HG02642 (cell line): Measurements from ENCODE around the gene NR6A1.

ENCODE experiments used
- ATAC-seq: cut with Tn5 transposase; IDR thresholded peaks from one replicate; pipeline ENCODE4 v1.9.1; 2021; ENCODE audit warnings: mild to moderate bottlenecking; ENCODE audit not compliant: unreplicated experiment, poor library complexity

NR6A1 gene

GRCh38 chr9:124485201-124485600 is 285.9 kb downstream of the NR6A1 start:
- ATAC-seq: no peak

GRCh38 chr9:124483481-124483880 is 287.6 kb downstream of the NR6A1 start:
- no peak for ATAC-seq

DNA sequence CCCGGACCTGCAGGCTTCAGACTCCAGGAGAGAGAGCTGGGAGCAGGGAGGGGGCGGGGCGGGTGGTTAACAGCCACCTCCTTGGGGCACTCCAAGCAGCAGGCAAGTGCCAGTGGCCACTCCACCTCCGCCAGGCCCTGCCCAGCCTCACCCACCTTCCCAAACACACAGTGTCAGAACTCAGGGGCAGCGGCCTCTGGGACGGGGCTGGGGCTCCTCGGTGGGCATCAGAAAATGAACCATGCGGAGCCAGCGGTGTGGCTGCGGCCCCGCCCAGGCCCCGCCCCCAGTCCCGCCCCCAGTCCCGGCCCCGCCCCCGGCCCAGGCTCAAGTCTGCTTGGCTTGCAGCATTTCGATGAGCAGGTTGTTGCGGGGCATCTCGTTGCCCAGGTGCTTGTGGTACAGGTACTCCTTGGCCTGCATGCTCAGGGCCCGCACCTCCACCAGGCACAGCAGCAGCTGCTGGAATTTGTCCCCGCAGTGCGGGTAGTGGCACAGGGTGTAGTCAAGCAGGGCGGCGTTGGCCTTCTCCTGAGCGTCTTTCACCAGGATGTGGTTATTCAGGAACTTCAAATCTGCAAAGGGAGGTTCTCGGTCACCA is 288.6 kb downstream of the NR6A1 start:
- no peak for ATAC-seq

DNA sequence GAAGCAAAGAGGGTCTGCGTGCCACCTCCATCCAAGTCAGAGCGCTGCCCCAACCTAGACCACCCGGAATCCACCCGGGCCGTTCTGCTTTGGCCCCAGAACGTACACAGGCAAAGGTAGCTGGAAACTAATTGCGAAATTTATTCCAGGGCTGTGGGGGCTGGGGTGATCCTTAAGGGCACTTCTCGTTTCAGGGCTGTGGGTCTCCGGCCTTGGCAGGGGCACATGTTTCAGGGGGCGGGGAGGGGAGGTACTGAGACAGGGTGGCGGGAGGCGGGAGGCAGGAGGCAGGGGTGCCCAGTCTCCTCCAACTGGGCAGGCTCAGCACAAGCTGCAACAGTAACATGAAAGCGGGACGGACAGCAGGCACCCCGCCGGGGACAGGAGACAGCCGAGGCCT is 290.0 kb downstream of the NR6A1 start:
- no peak for ATAC-seq

DNA sequence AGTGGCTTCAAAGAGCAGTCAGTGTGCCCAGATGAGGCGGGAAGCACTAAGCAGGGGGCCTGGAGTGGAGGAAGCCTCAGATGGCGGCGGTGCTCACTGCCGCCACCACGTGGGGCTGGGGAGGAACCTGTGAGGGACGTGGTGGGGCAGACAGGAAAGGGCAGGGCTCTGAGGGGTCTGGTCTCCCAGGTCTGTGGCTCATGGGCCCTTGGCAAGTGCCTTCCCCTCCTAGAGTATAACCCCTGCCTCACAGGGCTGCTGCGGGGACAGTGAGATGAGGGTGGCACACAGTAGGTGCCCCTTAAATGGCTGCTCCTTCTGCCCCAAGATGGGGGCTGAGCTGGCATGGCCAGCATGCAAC is 290.5 kb downstream of the NR6A1 start:
- no peak for ATAC-seq

DNA sequence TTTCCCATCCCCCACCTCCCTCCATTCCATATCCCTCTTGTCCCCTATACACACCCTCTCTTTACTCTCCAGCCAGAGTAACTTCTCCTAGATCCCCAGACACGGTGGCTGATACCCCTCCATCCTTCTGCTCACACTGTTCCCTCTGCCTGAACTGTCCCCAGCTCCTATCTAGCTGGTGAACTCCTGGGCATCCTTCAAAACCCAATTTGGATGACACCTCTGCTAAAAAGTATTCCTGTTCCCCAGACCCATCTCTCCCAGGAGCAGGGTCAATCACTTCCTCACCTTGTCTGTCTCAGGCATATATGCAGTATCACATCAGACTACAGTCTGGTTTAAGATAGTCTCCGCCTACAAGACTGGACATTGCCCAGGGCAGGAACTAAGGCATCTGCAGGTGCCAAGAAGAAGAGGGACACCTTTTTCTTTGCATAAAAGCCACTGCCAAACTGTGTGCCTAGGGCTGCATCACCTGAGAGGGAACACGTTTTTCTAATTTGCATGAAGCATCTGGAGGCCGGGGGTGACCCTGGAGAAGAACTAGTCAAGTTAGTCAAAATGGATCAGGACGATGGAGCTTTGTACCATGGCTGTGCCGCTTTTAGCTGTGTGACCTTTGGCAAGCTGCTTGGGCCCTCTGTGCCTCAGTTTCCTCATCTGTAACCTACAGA is 291.0 kb downstream of the NR6A1 start:
- no peak for ATAC-seq

DNA sequence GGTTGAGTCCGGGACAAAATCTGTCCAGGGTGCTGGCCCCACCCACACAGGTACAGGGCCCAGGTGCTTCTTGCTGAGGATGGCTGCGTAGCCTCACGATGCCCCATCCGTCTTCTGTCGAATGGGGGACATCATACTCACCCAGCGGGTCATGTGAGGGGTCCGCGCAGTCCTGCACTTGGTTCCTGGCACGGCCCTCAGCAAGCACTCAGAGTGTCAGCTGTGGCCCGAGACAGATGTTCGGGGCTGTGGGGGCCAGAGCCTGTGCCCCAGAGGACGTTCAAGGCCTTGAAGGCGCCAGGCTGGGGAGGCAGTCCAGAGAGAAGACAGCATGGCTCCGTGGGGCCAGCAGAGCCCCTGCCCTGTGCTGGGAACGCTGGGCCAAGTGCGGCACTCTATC is 291.7 kb downstream of the NR6A1 start:
- ATAC-seq: no peak

DNA sequence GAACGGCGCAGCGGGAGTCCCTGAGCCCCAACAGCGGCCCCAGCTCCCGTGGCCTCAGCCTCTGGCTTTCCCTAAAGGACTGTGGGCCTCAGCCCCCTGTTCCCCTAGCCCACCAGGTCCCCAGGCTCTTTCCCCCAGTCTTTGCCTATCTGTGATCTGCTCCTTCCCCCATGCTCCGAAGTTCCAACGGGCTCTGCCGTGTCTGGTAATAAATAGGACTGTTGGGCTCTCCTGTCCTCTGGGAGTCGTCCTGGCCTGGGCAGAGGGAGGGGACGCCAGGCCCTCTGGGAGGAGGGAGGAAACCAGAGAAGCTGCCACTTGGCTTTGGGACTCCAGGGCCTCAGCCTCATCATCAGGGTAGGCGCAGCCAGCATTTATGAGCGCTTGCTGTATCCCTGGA is 292.8 kb downstream of the NR6A1 start:
- ATAC-seq: no peak

GRCh38 chr9:124477648-124478285 is 293.3 kb downstream of the NR6A1 start:
- ATAC-seq: no peak

GRCh38 chr9:124477211-124477647 is 293.9 kb downstream of the NR6A1 start:
- ATAC-seq: no peak

- no peak for ATAC-seq
Observed at GRCh38 chr9:124475868-124476690, 295.0 kb downstream of the NR6A1 start.

DNA sequence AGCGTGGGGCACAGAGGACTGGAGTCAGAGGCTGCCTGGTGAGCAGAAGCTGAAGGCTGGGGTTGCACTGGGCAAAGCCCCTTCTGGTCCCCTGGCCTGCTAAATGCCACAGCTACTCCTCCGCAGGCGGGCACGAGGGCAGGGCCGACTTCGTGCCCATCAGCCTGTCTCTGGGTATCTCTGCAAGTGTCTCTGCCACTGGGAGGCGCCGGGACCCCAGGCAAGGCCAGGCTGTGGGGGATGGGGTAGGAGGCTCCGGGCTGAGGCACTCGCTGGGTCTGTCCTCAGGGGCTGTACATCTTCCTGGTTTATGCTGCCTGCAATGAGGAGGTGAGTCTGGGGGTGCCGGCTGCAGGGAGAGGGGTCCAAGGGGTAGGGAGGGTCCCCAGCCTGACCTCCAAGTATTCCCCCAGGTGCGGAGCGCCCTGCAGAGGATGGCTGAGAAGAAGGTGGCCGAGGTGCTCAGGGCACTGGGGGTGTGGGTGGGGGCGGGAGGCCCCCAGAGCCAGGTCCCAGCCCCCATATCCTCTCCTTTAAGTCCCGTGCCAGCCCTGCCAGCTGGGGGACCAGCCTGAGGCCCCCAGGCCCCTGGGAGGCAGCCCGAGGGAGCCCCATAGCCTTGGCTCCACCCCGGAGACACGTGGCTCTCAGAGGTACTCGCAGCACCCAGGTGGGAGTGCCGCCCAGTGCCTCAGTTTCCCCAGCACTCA is 295.8 kb downstream of the NR6A1 start:
- no peak for ATAC-seq

- no peak for ATAC-seq
Observed at GRCh38 chr9:124474151-124474550, 297.0 kb downstream of the NR6A1 start.

DNA sequence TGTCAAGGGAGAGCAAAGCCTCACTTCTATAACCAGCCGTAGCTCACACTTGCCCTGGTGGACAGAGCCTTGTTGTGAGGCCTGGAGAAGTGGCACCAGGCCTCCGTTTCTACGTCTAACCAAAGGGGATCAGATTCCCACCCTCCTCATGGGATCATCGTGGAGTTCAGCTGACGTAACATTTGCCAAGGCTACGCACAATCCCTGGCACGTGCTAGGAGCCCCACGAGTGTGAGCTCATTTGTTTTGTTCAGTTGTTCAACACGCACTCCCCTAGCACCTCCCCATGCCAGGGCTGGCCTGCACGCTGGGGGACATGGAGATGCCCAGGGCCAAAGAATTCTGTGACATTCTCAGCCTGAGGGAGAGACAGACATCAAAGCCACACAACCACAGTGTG is 297.8 kb downstream of the NR6A1 start:
- ATAC-seq: no peak

- no peak for ATAC-seq
Observed at GRCh38 chr9:124472770-124473169, 298.3 kb downstream of the NR6A1 start.

DNA sequence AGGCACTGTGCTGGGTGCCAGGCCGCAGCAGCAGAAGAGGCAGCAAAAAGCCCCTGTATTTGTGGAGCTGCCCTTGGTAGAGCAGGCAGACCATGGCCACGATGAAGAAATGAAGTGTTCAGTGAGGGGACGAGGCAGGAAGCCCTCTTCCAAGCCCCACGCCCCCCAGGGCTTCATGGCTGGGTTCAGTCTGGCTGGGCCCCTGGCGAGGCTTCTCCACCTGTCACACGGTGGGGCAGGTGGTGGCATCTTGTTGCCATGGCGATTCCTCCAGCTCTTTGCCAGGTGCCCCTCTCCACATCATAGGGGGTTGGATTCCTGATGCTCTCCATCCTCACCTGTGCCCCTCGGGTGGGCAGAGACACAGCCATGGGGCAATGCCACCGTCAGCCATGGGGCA is 299.4 kb downstream of the NR6A1 start:
- ATAC-seq: no peak

- ATAC-seq: no peak
Observed at GRCh38 chr9:124470726-124471125, 300.4 kb downstream of the NR6A1 start.

DNA sequence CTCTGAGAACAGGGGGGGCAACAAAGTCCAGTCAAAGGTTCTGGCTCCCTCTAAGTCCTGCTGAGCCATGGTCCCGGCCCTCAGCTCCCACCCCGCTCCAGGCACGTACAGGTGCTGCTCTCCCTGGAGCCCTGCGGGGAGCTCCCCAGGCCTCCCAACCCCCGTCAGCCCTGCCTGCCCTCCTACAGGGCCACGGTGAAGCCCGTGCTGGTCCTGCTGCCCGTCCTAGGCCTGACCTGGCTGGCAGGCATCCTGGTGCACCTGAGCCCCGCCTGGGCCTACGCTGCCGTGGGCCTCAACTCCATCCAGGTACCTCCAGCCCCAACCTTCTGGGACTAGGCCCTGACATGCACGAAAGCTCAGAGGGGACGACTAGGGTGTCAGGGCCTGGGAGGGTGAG is 300.8 kb downstream of the NR6A1 start:
- ATAC-seq: no peak

DNA sequence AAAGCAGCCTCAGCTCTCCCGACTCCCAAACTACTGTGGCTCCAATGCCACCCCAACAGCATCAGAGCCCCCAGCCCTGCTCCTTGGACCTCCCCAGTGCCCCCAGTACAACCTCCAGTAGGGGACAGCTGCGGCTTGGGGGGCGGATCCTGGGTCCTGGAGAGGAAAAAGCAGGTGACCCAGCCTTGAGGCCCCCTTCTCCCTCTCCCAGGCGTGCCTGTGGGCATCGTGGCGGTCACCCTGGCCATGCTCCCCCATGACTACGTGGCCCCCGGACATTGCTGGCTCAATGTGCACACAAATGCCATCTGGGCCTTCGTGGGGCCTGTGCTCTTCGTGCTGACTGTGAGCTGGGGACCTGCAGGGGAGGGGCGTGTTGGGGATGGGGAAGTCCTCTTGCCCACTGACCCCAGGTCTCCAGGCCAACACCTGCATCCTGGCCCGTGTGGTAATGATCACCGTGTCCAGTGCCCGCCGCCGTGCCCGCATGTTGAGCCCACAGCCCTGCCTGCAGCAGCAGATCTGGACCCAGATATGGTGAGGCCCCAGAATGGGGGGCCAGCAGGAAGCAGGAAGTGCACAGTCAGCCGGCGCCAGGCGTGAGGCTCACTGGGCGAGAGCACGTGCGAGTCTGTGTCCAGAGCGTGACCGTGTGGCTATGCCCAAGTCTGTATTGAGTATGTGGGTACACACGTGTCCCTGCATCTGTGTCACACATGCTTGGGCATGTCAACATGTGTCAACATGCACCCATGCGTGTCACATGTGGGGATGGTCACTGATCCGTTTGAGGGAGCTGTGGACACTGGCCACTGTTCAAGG is 301.9 kb downstream of the NR6A1 start:
- no peak for ATAC-seq
